Naive thymus-derived CD4-positive, alpha-beta T cell (primary cell): ENCODE data around the gene ST14. TPM values are rescaled to one million over a fixed set of nuclear protein-coding genes. Genes with fewer than 3 reads are reported as not detected.
A peak's percentile ranks its signal among the peaks of the same experiment; 100 is the strongest.

ENCODE experiments used
- ATAC-seq: fragments of 150-1000 bp; cut with Tn5 transposase; 2 replicates; pipeline ENCODE4 v1.10.0; 2021; ENCODE audit warnings: mild to moderate bottlenecking, moderate library complexity
- CTCF ChIA-PET: fragments of 350-600 bp; sonication (Branson Sonifier 250); formaldehyde crosslinking; loops from one replicate; lab custom pipeline; 2021; ENCODE audit warnings: antibody characterized with exemption; lab: Charles Lee
- POLR2A ChIA-PET: fragments of 350-600 bp; sonication (Branson Sonifier 250); formaldehyde crosslinking; loops from one replicate; lab custom pipeline; 2021; ENCODE audit warnings: antibody characterized with exemption, inconsistent platforms; lab: Charles Lee
- DNase-seq, 9 donors: peaks; one replicate each; pipeline versions ENCODE4 v3.0.0 to v3.0.0-alpha.2; 2020 to 2022; ENCODE audit warnings: mixed read lengths in 1 of 9
- H3K27ac ChIP-seq: one replicate; pipeline ENCODE4 v1.7.0; 2013; ENCODE audit warnings: mild to moderate bottlenecking, low read depth, low read length, moderate library complexity
- H3K27me3 ChIP-seq, 2 donors: one replicate each; pipeline ENCODE4 v1.7.0; 2013; ENCODE audit warnings: low read length in 2 of 2, mild to moderate bottlenecking in 2 of 2, moderate library complexity in 2 of 2; ENCODE audit not compliant: control insufficient read depth in 2 of 2, insufficient read depth in 2 of 2
- H3K36me3 ChIP-seq, 3 experiments: 1 replicate in 2 of 3; 2 replicates in 1 of 3; pipeline ENCODE4 v1.7.0; 2013; ENCODE audit warnings: low read length in 3 of 3, mild to moderate bottlenecking in 3 of 3, moderate library complexity in 1 of 3; ENCODE audit not compliant: insufficient read depth in 3 of 3, control insufficient read depth in 2 of 3
- H3K4me1 ChIP-seq, 2 donors: one replicate each; pipeline ENCODE4 v1.7.0; 2013; ENCODE audit warnings: low read length in 2 of 2, mild to moderate bottlenecking in 2 of 2, moderate library complexity in 1 of 2; ENCODE audit not compliant: control insufficient read depth in 2 of 2, insufficient read depth in 2 of 2
- H3K4me3 ChIP-seq: 2 replicates; pipeline ENCODE4 v1.7.0; 2013; ENCODE audit warnings: mild to moderate bottlenecking, low read length
- H3K9me3 ChIP-seq, 3 experiments: 1 replicate in 2 of 3; 2 replicates in 1 of 3; pipeline ENCODE4 v1.7.0; 2013; ENCODE audit warnings: low read length in 3 of 3; ENCODE audit not compliant: control insufficient read depth in 2 of 3
- H3K27ac Mint-ChIP-seq, 9 donors: one replicate each; pipeline ENCODE4 v1.8.0; 2020 to 2022; ENCODE audit warnings: mixed read lengths in 9 of 9, mild to moderate bottlenecking in 8 of 9, moderate library complexity in 5 of 9, inconsistent platforms in 2 of 9
- H3K27me3 Mint-ChIP-seq, 5 donors: one replicate each; pipeline ENCODE4 v1.8.0; 2021 to 2022; ENCODE audit warnings: mixed read lengths in 5 of 5, mild to moderate bottlenecking in 1 of 5
- H3K36me3 Mint-ChIP-seq, 5 donors: one replicate each; pipeline ENCODE4 v1.8.0; 2020 to 2022; ENCODE audit warnings: mixed read lengths in 5 of 5, mild to moderate bottlenecking in 3 of 5, inconsistent platforms in 1 of 5
- H3K4me1 Mint-ChIP-seq, 7 donors: one replicate each; pipeline ENCODE4 v1.8.0; 2020 to 2022; ENCODE audit warnings: mixed read lengths in 7 of 7, mild to moderate bottlenecking in 3 of 7, inconsistent platforms in 1 of 7
- H3K4me3 Mint-ChIP-seq, 10 donors: one replicate each; pipeline ENCODE4 v1.8.0; 2020 to 2022; ENCODE audit warnings: mild to moderate bottlenecking in 10 of 10, mixed read lengths in 10 of 10, moderate library complexity in 6 of 10, inconsistent platforms in 2 of 10
- H3K9me3 Mint-ChIP-seq, 11 donors: one replicate each; pipeline ENCODE4 v1.8.0; 2020 to 2022; ENCODE audit warnings: mixed read lengths in 11 of 11, mild to moderate bottlenecking in 4 of 11, inconsistent platforms in 1 of 11, moderate library complexity in 1 of 11
- intact Hi-C, 2 donors: fragments of 100-400 bp; cut with micrococcal nuclease; formaldehyde crosslinking; loops; one replicate each; pipeline ENCODE4 v1.15.1; 2023
- polyA plus RNA-seq, 2 donors: library from polyadenylated mRNA; unstranded; fragments of 300-500 nt; fragmentation: Illumina TruSeq; gene quantifications; one replicate each; pipeline ENCODE4 v1.2.3, GENCODE V29; 2021
- total RNA-seq, 6 experiments: library from RNA in 5 of 6; stranded (reverse) in 5 of 6; gene quantifications; 1 replicate in 5 of 6; 2 replicates in 1 of 6; pipeline ENCODE4 v1.2.3 and lab custom pipeline; 2021 to 2026

The ST14 gene
- total and polyA plus RNA-seq, 7 experiments from 2014 or later = 0.05 to 8.8 (median 0.51) TPM; not detected in 2

GRCh38 chr11:130197386-130198035 lies 37.9 kb downstream of the ST14 start:
- no peak overlapping the region for H3K27ac ChIP-seq
- Mint-ChIP-seq H3K9me3 (no peaks in the 10 kb centered on the region), H3K36me3 (no peaks in the 10 kb centered on the region), H3K4me3 (no peak overlapping the region), H3K4me1 (peaks cover 0 to 1% (median 0%) of the 10 kb centered on the region in 7 donors), H3K27me3 (no peaks in the 10 kb centered on the region), H3K27ac (no peak overlapping the region)
- CTCF ChIA-PET = interaction anchor here (0.6 kb wide), 1 partner anchor 13 kb away, joined by 3 read pairs; no protein-coding TSS in a partner anchor
- H3K4me1 ChIP-seq = no peaks in the 10 kb centered on the region
- no peak overlapping the region for H3K4me3 ChIP-seq
- POLR2A ChIA-PET = no interaction called here
- intact Hi-C loops = no loop called here
- H3K9me3 ChIP-seq = no peaks in the 10 kb centered on the region
- DNase-seq (no peak), ATAC-seq (no peak)
- H3K36me3 ChIP-seq = no peaks in the 10 kb centered on the region
- H3K27me3 ChIP-seq = no peaks in the 10 kb centered on the region

- Histone ChIP-seq H3K36me3 (no peaks in the 10 kb centered on the region), H3K9me3 (no peaks in the 10 kb centered on the region), H3K4me1 (no peaks in the 10 kb centered on the region), H3K27me3 (no peaks in the 10 kb centered on the region), H3K27ac (no peak overlapping the region), H3K4me3 (no peak overlapping the region)
- DNase-seq (no peak), ATAC-seq (no peak)
- POLR2A ChIA-PET = no interaction called here
- Mint-ChIP-seq H3K27ac (no peak overlapping the region), H3K36me3 (no peaks in the 10 kb centered on the region), H3K27me3 (no peaks in the 10 kb centered on the region), H3K4me1 (peaks cover 0 to 1% (median 0%) of the 10 kb centered on the region in 7 donors), H3K9me3 (no peaks in the 10 kb centered on the region), H3K4me3 (no peak overlapping the region)
- intact Hi-C loops = no loop called here
- CTCF ChIA-PET = interaction anchor here (0.6 kb wide), 1 partner anchor 13 kb away, joined by 3 read pairs; no protein-coding TSS in a partner anchor
Measured at GRCh38 chr11:130198292-130198691, 38.7 kb downstream of the ST14 start.

- Histone ChIP-seq H3K4me1 (no peaks in the 10 kb centered on the region), H3K9me3 (no peaks in the 10 kb centered on the region), H3K27ac (no peak overlapping the region), H3K4me3 (no peak overlapping the region), H3K36me3 (no peaks in the 10 kb centered on the region), H3K27me3 (no peaks in the 10 kb centered on the region)
- Mint-ChIP-seq H3K9me3 (no peaks in the 10 kb centered on the region), H3K4me3 (no peak overlapping the region), H3K27me3 (no peaks in the 10 kb centered on the region), H3K27ac (no peak overlapping the region), H3K4me1 (peaks cover 0 to 1% (median 0%) of the 10 kb centered on the region in 7 donors), H3K36me3 (no peaks in the 10 kb centered on the region)
- ChIA-PET CTCF (no interaction called here), POLR2A (no interaction called here)
- DNase-seq = no peak
- ATAC-seq = no peak
- intact Hi-C loops = no loop called here
Measured at GRCh38 chr11:130198964-130199363, 39.4 kb downstream of the ST14 start.

GRCh38 chr11:130199792-130200191 lies 40.2 kb downstream of the ST14 start:
- DNase-seq (no peak), ATAC-seq (no peak)
- H3K36me3 ChIP-seq = no peaks in the 10 kb centered on the region
- ChIA-PET POLR2A (no interaction called here), CTCF (no interaction called here)
- Mint-ChIP-seq H3K27me3 (no peaks in the 10 kb centered on the region), H3K4me3 (no peak overlapping the region), H3K27ac (no peak overlapping the region), H3K9me3 (no peaks in the 10 kb centered on the region), H3K36me3 (no peaks in the 10 kb centered on the region), H3K4me1 (peaks cover 0 to 1% (median 0%) of the 10 kb centered on the region in 7 donors)
- no peaks in the 10 kb centered on the region for H3K27me3 ChIP-seq
- no peaks in the 10 kb centered on the region for H3K9me3 ChIP-seq
- no peak overlapping the region for H3K27ac ChIP-seq
- no peak overlapping the region for H3K4me3 ChIP-seq
- intact Hi-C loops = no loop called here
- no peaks in the 10 kb centered on the region for H3K4me1 ChIP-seq

- Histone ChIP-seq H3K9me3 (no peaks in the 10 kb centered on the region), H3K36me3 (no peaks in the 10 kb centered on the region), H3K4me3 (no peak overlapping the region), H3K4me1 (no peaks in the 10 kb centered on the region), H3K27ac (no peak overlapping the region), H3K27me3 (no peaks in the 10 kb centered on the region)
- no peak overlapping the region for H3K4me3 Mint-ChIP-seq
- no peak for ATAC-seq
- intact Hi-C loops = no loop called here
- no peaks in the 10 kb centered on the region for H3K36me3 Mint-ChIP-seq
- no peak for DNase-seq
- H3K27me3 Mint-ChIP-seq = no peaks in the 10 kb centered on the region
- H3K4me1 Mint-ChIP-seq = peaks cover 0 to 1% (median 0%) of the 10 kb centered on the region in 7 donors
- ChIA-PET CTCF (no interaction called here), POLR2A (no interaction called here)
- no peaks in the 10 kb centered on the region for H3K9me3 Mint-ChIP-seq
- H3K27ac Mint-ChIP-seq = no peak overlapping the region
Measured at GRCh38 chr11:130201026-130201425, 41.4 kb downstream of the ST14 start.

- Histone ChIP-seq H3K4me3 (no peak overlapping the region), H3K9me3 (no peaks in the 10 kb centered on the region), H3K36me3 (no peaks in the 10 kb centered on the region), H3K4me1 (no peaks in the 10 kb centered on the region), H3K27ac (no peak overlapping the region), H3K27me3 (no peaks in the 10 kb centered on the region)
- H3K9me3 Mint-ChIP-seq = no peaks in the 10 kb centered on the region
- POLR2A ChIA-PET = no interaction called here
- DNase-seq (no peak), ATAC-seq (peak; percentile 31)
- no peaks in the 10 kb centered on the region for H3K36me3 Mint-ChIP-seq
- intact Hi-C loops = no loop called here
- CTCF ChIA-PET = no interaction called here
- no peaks in the 10 kb centered on the region for H3K27me3 Mint-ChIP-seq
- peaks cover 0 to 1% (median 0%) of the 10 kb centered on the region in 7 donors for H3K4me1 Mint-ChIP-seq
- H3K27ac Mint-ChIP-seq = no peak overlapping the region
- H3K4me3 Mint-ChIP-seq = no peak overlapping the region
Measured at GRCh38 chr11:130202009-130202817, 42.6 kb downstream of the ST14 start.
